HG02885 (cell line): ENCODE results near the gene VAC14.
"Not testable (repeated sequence)": the region's sequence is repeated elsewhere in the genome, so short reads cannot be mapped to it uniquely, and the experiment has no call there.

ENCODE experiments used
- ATAC-seq: cut with Tn5 transposase; IDR thresholded peaks from one replicate; pipeline ENCODE4 v1.9.1; 2021; ENCODE audit warnings: mild to moderate bottlenecking; ENCODE audit not compliant: unreplicated experiment, poor library complexity

VAC14 gene

GRCh38 chr16:70800781-70801480, at the start of gene VAC14:
TSS of gene VAC14 (minus strand) at chr16:70801158. CDS start at chr16:70800900, 258 bp downstream.
- ATAC-seq, result peak; percentile 95

GRCh38 chr16:70823498-70824118, 22.6 kb upstream of the VAC14 start:
- not testable (repeated sequence) for ATAC-seq

GRCh38 chr16:70822734-70823133, 21.8 kb upstream of the VAC14 start:
- ATAC-seq, result not testable (repeated sequence)

GRCh38 chr16:70818088-70818487, 17.1 kb upstream of the VAC14 start:
- not testable (repeated sequence) for ATAC-seq

GRCh38 chr16:70809392-70810060, 8.6 kb upstream of the VAC14 start:
- ATAC-seq, result no peak

- no peak for ATAC-seq
Observed at GRCh38 chr16:70808371-70808770, 7.4 kb upstream of the VAC14 start.

- ATAC-seq, result no peak
Observed at GRCh38 chr16:70805787-70806186, 4.8 kb upstream of the VAC14 start.

GRCh38 chr16:70805380-70805779, 4.4 kb upstream of the VAC14 start:
- ATAC-seq, result no peak

GRCh38 chr16:70804734-70805169, 3.8 kb upstream of the VAC14 start:
- ATAC-seq, result no peak

- no peak for ATAC-seq
Observed at GRCh38 chr16:70804153-70804733, 3.3 kb upstream of the VAC14 start.

- no peak for ATAC-seq
Observed at GRCh38 chr16:70803319-70803718, 2.4 kb upstream of the VAC14 start.

- no peak for ATAC-seq
Observed at GRCh38 chr16:70801611-70802010, 653 bp upstream of the VAC14 start.

GRCh38 chr16:70800311-70800710, 647 bp downstream of the VAC14 start:
- no peak for ATAC-seq

- no peak for ATAC-seq
Observed at GRCh38 chr16:70796301-70796700, 4.7 kb downstream of the VAC14 start.

- ATAC-seq, result no peak
Observed at GRCh38 chr16:70795296-70795912, 5.6 kb downstream of the VAC14 start.

GRCh38 chr16:70793851-70794502, 7.0 kb downstream of the VAC14 start:
- peak; percentile 54 for ATAC-seq

GRCh38 chr16:70790815-70791214, 10.1 kb downstream of the VAC14 start:
- ATAC-seq, result no peak

- no peak for ATAC-seq
Observed at GRCh38 chr16:70789595-70790447, 11.1 kb downstream of the VAC14 start.
